Adrenal gland (tissue), 5 donors: Measurements from ENCODE around the gene ROPN1B.
"Not testable (repeated sequence)": the region's sequence is repeated elsewhere in the genome, so short reads cannot be mapped to it uniquely, and the experiment has no call there.

Experiments used
- POLR2A ChIP-seq, 2 donors: fragments of 450-650 bp; IDR thresholded peaks; one replicate each; pipeline ENCODE4 v1.6.1; 2017; ENCODE audit warnings: antibody characterized with exemption in 2 of 2, mild to moderate bottlenecking in 2 of 2, moderate library complexity in 1 of 2
- TF ChIP-seq, protein P1 (sequence below), 6 experiments: fragments of 450-650 bp in 4 of 6; fragments of 200-600 bp in 2 of 6; sonication (generic) in 1 of 6; IDR thresholded peaks; 1 replicate in 5 of 6; 2 replicates in 1 of 6; pipeline versions ENCODE4 v1.5.1 to v1.8.0; 2016 to 2021; ENCODE audit warnings: antibody characterized with exemption in 6 of 6, mild to moderate bottlenecking in 2 of 6, moderate library complexity in 1 of 6
- donor health status: DM: no; HTN: no; CAD: no.

DNA sequence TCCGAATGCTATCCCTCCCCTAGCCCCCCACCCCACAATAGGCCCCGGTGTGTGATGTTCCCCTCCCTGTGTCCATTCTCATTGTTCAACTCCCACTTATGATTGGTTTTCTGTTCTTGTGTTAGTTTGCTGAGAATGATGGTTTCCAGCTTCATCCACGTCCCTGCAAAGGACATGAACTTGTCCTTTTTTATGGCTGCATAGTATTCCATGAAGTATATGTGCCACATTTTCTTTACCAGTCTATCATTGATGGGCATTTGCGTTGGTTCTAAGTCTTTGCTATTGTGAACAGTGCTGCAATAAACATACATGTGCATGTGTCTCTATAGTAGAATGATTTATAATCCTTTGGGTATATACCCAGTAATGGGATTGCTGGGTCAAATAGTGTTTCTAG is 12.0 kb upstream of the ROPN1B start:
- TF ChIP-seq, protein P1, sequence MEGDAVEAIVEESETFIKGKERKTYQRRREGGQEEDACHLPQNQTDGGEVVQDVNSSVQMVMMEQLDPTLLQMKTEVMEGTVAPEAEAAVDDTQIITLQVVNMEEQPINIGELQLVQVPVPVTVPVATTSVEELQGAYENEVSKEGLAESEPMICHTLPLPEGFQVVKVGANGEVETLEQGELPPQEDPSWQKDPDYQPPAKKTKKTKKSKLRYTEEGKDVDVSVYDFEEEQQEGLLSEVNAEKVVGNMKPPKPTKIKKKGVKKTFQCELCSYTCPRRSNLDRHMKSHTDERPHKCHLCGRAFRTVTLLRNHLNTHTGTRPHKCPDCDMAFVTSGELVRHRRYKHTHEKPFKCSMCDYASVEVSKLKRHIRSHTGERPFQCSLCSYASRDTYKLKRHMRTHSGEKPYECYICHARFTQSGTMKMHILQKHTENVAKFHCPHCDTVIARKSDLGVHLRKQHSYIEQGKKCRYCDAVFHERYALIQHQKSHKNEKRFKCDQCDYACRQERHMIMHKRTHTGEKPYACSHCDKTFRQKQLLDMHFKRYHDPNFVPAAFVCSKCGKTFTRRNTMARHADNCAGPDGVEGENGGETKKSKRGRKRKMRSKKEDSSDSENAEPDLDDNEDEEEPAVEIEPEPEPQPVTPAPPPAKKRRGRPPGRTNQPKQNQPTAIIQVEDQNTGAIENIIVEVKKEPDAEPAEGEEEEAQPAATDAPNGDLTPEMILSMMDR (IDR thresholded peaks at IDR 0.05): not testable (repeated sequence)
- TF ChIP-seq POLR2A (IDR thresholded peaks at IDR 0.05): not testable (repeated sequence)
